Activated effector memory CD4-positive, alpha-beta T cell treated with anti-CD3 and anti-CD28 coated beads, Interleukin-2, amount 50 U/mL, for 16 hours (primary cell): ENCODE data around the gene GPR55.

Experiments used
- DNase-seq: peaks from one replicate; pipeline ENCODE4 v3.0.0-alpha.2; 2020

GPR55 gene, protein sequence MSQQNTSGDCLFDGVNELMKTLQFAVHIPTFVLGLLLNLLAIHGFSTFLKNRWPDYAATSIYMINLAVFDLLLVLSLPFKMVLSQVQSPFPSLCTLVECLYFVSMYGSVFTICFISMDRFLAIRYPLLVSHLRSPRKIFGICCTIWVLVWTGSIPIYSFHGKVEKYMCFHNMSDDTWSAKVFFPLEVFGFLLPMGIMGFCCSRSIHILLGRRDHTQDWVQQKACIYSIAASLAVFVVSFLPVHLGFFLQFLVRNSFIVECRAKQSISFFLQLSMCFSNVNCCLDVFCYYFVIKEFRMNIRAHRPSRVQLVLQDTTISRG

GRCh38 chr2:230924470-230925341 is at the start of gene GPR55:
Gene GPR55, minus strand, starts transcription at chr2:230925242. Its CDS starts 14,280 bp downstream, at chr2:230910962.
- DNase-seq: peak; percentile 90

- peak; percentile 90 for DNase-seq
These were observed 49.3 kb upstream of the GPR55 start for GRCh38 chr2:230974096-230974913.

GRCh38 chr2:230972046-230972445 is 47.0 kb upstream of the GPR55 start:
- DNase-seq: peak; percentile 31

DNA sequence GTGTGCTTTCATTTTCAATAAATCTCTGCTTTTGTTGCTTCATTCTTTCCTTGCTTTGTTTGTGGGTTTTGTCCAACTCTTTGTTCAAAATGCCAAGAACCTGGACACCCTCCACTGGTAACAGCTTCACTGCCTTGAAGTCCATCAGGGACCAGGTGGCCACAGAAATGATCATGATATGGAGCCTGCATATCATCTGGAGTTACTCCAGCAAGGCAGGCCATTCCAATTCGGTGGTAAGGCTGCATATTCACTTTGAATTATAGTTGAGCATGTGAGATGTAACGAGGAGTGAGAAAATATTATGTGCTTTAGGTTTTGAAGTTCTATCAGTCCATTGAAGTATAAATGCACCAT is 44.6 kb upstream of the GPR55 start:
- DNase-seq: no peak

- peak; percentile 42 for DNase-seq
These were observed 44.0 kb upstream of the GPR55 start for GRCh38 chr2:230968921-230969658.

- peak; percentile 10 for DNase-seq
These were observed 43.3 kb upstream of the GPR55 start for GRCh38 chr2:230968314-230968713.

DNA sequence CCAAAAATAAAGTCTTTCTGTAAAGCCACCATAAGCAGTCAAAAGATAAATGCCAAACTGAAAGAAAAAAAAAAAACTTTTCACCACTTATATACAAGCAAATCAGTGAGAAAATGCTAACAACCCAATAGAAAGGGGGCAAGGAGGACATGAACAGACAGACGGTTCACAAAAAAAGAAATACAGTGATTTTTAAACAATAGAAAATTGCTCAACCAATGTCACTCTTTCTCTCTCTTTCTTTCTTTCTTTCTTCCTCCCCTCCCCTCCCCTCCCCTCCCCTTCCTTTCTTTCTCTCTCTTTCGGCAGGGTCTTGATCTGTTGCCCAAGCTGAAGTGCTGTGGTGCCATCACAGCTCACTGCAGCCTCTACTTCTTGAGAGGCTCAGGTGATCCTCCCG is 42.1 kb upstream of the GPR55 start:
- no peak for DNase-seq

- no peak for DNase-seq
These were observed 39.2 kb upstream of the GPR55 start for GRCh38 chr2:230964136-230964730.

GRCh38 chr2:230961091-230961491 is 36.0 kb upstream of the GPR55 start:
- DNase-seq: no peak

DNA sequence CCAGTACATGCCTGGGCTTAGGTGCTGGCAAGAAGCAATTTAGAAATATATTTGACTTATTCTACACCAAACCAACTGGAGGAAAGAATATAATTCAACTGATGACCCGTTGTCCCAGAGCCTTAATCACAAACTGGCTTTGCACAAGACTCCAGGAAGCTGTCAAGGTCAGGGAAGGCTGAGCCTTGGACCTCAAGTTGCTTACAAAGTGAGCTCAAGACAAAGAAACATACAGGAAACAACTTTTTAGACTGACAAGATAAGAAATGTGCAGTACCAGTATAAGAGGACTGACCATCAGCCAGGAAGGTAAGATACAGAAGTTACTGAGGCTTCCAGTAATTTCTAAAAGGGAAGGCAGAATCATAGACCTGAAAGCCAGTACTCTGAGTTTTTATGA is 35.0 kb upstream of the GPR55 start:
- DNase-seq: no peak

DNA sequence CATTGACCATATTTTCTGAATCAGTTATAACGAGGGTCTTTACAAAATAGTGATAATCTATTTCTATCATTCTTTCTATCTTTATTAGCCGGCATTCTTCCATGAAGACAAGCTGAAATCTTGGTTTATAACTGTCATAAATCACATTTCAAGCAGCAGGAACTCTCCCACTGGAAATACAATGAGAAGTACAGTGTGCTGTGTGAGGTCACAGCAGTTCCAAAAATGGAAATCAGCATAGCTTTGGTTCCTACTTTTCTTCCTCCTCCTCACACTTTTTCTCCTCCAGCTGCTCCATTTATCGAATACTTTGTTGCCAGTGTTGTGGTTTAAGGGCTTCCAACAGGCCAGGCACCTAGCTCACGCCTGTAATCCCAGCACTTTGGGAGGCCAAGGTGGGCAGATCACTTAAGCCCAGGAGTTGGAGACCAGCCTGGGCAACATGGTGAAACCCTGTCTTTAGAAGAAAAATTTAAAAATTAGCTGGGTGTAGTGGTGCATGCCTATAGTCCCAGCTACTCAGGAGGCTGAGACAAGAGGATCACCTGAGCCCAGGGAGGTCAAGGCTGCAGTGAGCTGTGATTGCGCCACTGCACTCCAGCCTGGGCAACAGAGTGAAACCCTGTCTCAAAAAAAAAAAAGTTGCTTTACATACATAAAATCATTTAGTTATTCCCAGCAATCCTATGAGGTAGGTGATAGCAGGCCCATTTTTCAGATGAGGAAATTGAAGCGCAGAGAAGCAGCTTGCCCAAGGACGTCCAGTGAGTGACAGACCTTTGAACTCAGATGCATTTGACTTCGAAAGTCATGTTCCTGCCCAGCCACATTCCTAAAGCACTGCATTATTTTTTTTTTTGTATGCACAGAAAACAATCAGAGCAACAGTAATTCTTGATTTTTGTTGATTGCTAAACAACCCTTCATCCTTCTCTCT is 34.0 kb upstream of the GPR55 start:
- DNase-seq: no peak

- DNase-seq: no peak
These were observed 32.8 kb upstream of the GPR55 start for GRCh38 chr2:230957756-230958391.

- DNase-seq: peak; percentile 78
These were observed 32.0 kb upstream of the GPR55 start for GRCh38 chr2:230956827-230957755.

GRCh38 chr2:230955163-230955737 is 30.2 kb upstream of the GPR55 start:
- no peak for DNase-seq

GRCh38 chr2:230954746-230955145 is 29.7 kb upstream of the GPR55 start:
- DNase-seq: no peak

- DNase-seq: no peak
These were observed 28.8 kb upstream of the GPR55 start for GRCh38 chr2:230953845-230954244.

- no peak for DNase-seq
These were observed 27.3 kb upstream of the GPR55 start for GRCh38 chr2:230952226-230952956.

- no peak for DNase-seq
These were observed 26.4 kb upstream of the GPR55 start for GRCh38 chr2:230951396-230951795.
